ENCODE data around the gene IQCH. TPM values are rescaled to one million over a fixed set of nuclear protein-coding genes. Genes with fewer than 3 reads are reported as not detected.

IQCH gene
- total and polyA plus RNA-seq, 2 of the 4 experiments (the other 2 are of a cell fraction), result 0.60 to 2.5 TPM

- no peak for TF ChIP-seq POLR2A (IDR thresholded peaks at IDR 0.05; ENCODE audit: low read depth, low read length)
- TF ChIP-seq, protein P1, sequence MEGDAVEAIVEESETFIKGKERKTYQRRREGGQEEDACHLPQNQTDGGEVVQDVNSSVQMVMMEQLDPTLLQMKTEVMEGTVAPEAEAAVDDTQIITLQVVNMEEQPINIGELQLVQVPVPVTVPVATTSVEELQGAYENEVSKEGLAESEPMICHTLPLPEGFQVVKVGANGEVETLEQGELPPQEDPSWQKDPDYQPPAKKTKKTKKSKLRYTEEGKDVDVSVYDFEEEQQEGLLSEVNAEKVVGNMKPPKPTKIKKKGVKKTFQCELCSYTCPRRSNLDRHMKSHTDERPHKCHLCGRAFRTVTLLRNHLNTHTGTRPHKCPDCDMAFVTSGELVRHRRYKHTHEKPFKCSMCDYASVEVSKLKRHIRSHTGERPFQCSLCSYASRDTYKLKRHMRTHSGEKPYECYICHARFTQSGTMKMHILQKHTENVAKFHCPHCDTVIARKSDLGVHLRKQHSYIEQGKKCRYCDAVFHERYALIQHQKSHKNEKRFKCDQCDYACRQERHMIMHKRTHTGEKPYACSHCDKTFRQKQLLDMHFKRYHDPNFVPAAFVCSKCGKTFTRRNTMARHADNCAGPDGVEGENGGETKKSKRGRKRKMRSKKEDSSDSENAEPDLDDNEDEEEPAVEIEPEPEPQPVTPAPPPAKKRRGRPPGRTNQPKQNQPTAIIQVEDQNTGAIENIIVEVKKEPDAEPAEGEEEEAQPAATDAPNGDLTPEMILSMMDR (conservative IDR thresholded peaks at IDR 0.05; ENCODE audit: low read depth, low read length), result no peak
- TF ChIP-seq FOS (IDR thresholded peaks at IDR 0.05; ENCODE audit: low read depth, low read length), result no peak
- no peak for TF ChIP-seq CEBPB (IDR thresholded peaks at IDR 0.05; ENCODE audit: low read depth, low read length)
- TF ChIP-seq MXI1 (IDR thresholded peaks at IDR 0.05; ENCODE audit: borderline replicate concordance, low read depth, low read length), result no peak
- TF ChIP-seq NFE2L2 (IDR thresholded peaks at IDR 0.05; ENCODE audit: low read depth, low read length), result no peak
- no peak for TF ChIP-seq MAFK (IDR thresholded peaks at IDR 0.05; ENCODE audit: low read depth, low read length)
- no peak for TF ChIP-seq SMC3 (IDR thresholded peaks at IDR 0.05; ENCODE audit: low read depth, low read length)
- no peak for TF ChIP-seq MAZ (IDR thresholded peaks at IDR 0.05; ENCODE audit: borderline replicate concordance, low read depth, low read length)
- no peak for TF ChIP-seq USF2 (IDR thresholded peaks at IDR 0.05; ENCODE audit: low read depth, low read length)
- no peak for TF ChIP-seq BHLHE40 (IDR thresholded peaks at IDR 0.05; ENCODE audit: low read depth, low read length)
- TF ChIP-seq RFX5 (IDR thresholded peaks at IDR 0.05; ENCODE audit: low read depth, low read length), result no peak
- POLR2A ChIA-PET (ENCODE audit: unreplicated experiment), result no interaction called here
- H4K20me1 ChIP-seq (ENCODE audit: insufficient read depth, low read length), result no peaks in the 10 kb centered on the region
- H4K5ac ChIP-seq (ENCODE audit: low read depth, low read length), result no peak overlapping the region
- no CpG with 5 or more reads among the region's 1 CpG for WGBS, 2 experiments (ENCODE audit: extremely low coverage in 2 of 2, insufficient read length in 1 of 2)
- H2AFZ ChIP-seq (replicated peaks; ENCODE audit: low read length, poor library complexity), result no peak overlapping the region
- no peak overlapping the region for H2BK5ac ChIP-seq (ENCODE audit: low read depth, low read length, poor library complexity, severe bottlenecking)
- no TSS peak for BruUV-seq (replicated peaks)
- no peaks in the 10 kb centered on the region for H3K9me1 ChIP-seq (ENCODE audit: insufficient read depth, low read length)
- ATAC-seq (ENCODE audit: low read depth), result no peak
- no peaks in the 10 kb centered on the region for H3K4me1 ChIP-seq (ENCODE audit: control insufficient read depth, insufficient read depth, low read length)
- no peak overlapping the region for H2BK20ac ChIP-seq (ENCODE audit: low read depth, low read length)
- H2AK5ac ChIP-seq (ENCODE audit: low read depth, low read length), result no peak overlapping the region
- H3K4ac ChIP-seq (ENCODE audit: low read depth, low read length), result no peak overlapping the region
- CTCF ChIA-PET, result no interaction called here
- intact Hi-C loops (cut with micrococcal nuclease) (no loop called here), dilution Hi-C loops (cut with HindIII; ENCODE audit: low sequenced_read_pairs, unreplicated experiment) (no loop called here), in situ Hi-C loops (cut with MboI; ENCODE audit: low sequenced_read_pairs) (no loop called here)
- no peak overlapping the region for H3K4me2 ChIP-seq (ENCODE audit: low read depth, low read length)
- no peak overlapping the region for H2BK120ac ChIP-seq (ENCODE audit: low read depth, low read length)
- no peaks in the 10 kb centered on the region for H3K9me3 ChIP-seq (ENCODE audit: control insufficient read depth, insufficient read depth, low read length)
- no peak overlapping the region for H2AK9ac ChIP-seq (replicated peaks; ENCODE audit: low read depth, low read length, poor library complexity)
- DNase-seq, result no peak
- no peak overlapping the region for H3K4me3 ChIP-seq (ENCODE audit: insufficient read depth, low read depth, low read length)
- peaks cover 19% of the 10 kb centered on the region for H3K27me3 ChIP-seq (ENCODE audit: control insufficient read depth, insufficient read depth, low read length)
- H4K8ac ChIP-seq (ENCODE audit: low read depth in 2 of 2, low read length in 2 of 2), result no peak overlapping the region
- H3K14ac ChIP-seq (replicated peaks; ENCODE audit: low read depth, low read length), result no peak overlapping the region
- no peak overlapping the region for H3K23ac ChIP-seq (ENCODE audit: low read depth, low read length)
- no peaks in the 10 kb centered on the region for H3K79me1 ChIP-seq (ENCODE audit: low read depth in 1 of 2, low read length in 2 of 2)
- no peaks in the 10 kb centered on the region for H3K36me3 ChIP-seq (ENCODE audit: control insufficient read depth, insufficient read depth, low read length)
- H3K18ac ChIP-seq (ENCODE audit: low read depth, low read length), result no peak overlapping the region
- H2BK15ac ChIP-seq (ENCODE audit: low read depth, low read length), result no peak overlapping the region
- H3K56ac ChIP-seq (ENCODE audit: extremely low read depth, insufficient read depth, low read length), result no peak overlapping the region
- H4K91ac ChIP-seq (ENCODE audit: insufficient read depth, low read depth, low read length), result no peak overlapping the region
- H3K9ac ChIP-seq (ENCODE audit: low read depth, low read length), result no peak overlapping the region
- no peak overlapping the region for H3K27ac ChIP-seq (ENCODE audit: insufficient read depth, low read length)
Observed at GRCh38 chr15:67366904-67367303, 112.3 kb downstream of the IQCH start.
